ENCODE measurements around the gene OIT3.
"Not testable (repeated sequence)": the region's sequence is repeated elsewhere in the genome, so short reads cannot be mapped to it uniquely, and the experiment has no call there.

The OIT3 gene

DNA sequence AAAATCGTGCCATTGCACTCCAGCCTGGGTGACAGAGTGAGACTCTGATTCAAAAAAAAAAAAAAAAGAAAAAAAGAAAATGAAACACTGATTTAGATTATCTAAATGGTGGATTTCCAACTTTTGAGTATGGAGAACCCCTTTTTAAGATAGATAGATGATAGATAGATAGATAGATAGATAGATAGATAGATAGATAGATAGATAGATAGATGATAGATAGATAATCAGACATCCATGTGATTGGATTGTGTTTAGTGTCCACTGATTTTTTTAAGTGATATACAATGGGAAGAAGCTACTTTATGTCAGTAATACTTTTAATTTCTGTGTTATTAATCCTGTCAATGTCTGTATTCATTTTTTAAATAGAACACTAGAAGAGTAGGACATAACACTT lies 6.0 kb downstream of the OIT3 start:
- Histone ChIP-seq H3K36me3 (ENCODE audit: control insufficient read depth, insufficient read depth, low read length) (no peaks in the 10 kb centered on the region), H3K4me1 (ENCODE audit: control insufficient read depth, insufficient read depth, low read length) (no peaks in the 10 kb centered on the region), H3K4me3 (ENCODE audit: low read depth, low read length) (no peak overlapping the region), H3K27ac (ENCODE audit: low read depth, low read length) (no peak overlapping the region), H3K9ac (ENCODE audit: low read depth, low read length) (no peak overlapping the region), H3K9me3 (ENCODE audit: control insufficient read depth, insufficient read depth, low read length) (peaks cover 5% of the 10 kb centered on the region; the same call in 1 of the 2 replicates), H3K27me3 (ENCODE audit: control insufficient read depth, insufficient read depth, low read length) (no peaks in the 10 kb centered on the region)

DNA sequence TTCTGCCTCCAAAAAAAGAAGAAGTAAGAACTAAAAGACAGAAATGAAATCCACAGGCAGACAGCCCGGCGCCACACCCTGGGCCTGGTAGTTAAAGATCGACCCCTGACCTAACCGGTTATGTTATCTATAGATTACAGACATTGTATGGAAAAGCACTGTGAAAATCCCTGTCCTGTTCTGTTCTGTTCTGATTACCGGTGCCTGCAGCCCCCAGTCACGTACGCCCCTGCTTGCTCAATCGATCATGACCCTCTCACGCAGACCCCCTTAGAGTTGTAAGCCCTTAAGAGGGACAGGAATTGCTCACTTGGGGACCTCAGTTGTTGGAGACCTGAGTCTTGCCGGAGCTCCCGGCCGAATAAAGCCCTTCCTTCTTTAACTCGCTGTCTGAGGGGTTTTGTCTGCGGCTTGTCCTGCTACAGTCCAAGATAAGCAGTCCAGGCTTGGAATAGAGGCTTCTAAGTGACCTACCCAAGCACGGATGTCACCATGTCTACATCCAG lies 10.5 kb downstream of the OIT3 start:
- not testable (repeated sequence) for H3K4me3 ChIP-seq (ENCODE audit: low read depth, low read length); H3K9ac ChIP-seq (ENCODE audit: low read depth, low read length); H3K27me3 ChIP-seq (ENCODE audit: control insufficient read depth, insufficient read depth, low read length); H3K9me3 ChIP-seq (ENCODE audit: control insufficient read depth, insufficient read depth, low read length); H3K36me3 ChIP-seq (ENCODE audit: control insufficient read depth, insufficient read depth, low read length); H3K27ac ChIP-seq (ENCODE audit: low read depth, low read length); H3K4me1 ChIP-seq (ENCODE audit: control insufficient read depth, insufficient read depth, low read length)

DNA sequence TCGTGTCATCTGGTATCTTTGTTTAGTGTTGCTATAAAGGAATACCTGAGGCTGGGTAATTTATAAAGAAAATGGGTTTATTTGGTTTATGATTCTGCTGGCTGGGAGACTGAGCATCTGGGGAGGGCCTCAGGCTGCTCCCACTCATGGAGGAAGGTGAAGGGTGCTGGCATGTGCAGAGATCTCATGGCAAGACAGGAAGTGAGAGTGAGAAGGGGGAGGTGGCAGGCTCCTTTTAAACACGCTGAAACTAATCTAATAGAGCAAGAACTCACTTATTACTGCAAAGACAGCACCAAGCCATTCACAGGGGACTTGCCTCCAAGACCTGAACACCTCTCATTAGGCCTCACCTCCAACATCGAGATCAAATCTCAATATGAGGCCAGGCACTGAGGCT lies 11.3 kb downstream of the OIT3 start:
- Histone ChIP-seq H3K27me3 (ENCODE audit: control insufficient read depth, insufficient read depth, low read length) (no peaks in the 10 kb centered on the region), H3K4me1 (ENCODE audit: control insufficient read depth, insufficient read depth, low read length) (no peaks in the 10 kb centered on the region), H3K27ac (ENCODE audit: low read depth, low read length) (no peak overlapping the region), H3K9ac (ENCODE audit: low read depth, low read length) (no peak overlapping the region), H3K9me3 (ENCODE audit: control insufficient read depth, insufficient read depth, low read length) (peaks cover 5% of the 10 kb centered on the region; the same call in 1 of the 2 replicates), H3K4me3 (ENCODE audit: low read depth, low read length) (no peak overlapping the region), H3K36me3 (ENCODE audit: control insufficient read depth, insufficient read depth, low read length) (no peaks in the 10 kb centered on the region)

- H3K36me3 ChIP-seq (ENCODE audit: control insufficient read depth, insufficient read depth, low read length): no peaks in the 10 kb centered on the region
- no peaks in the 10 kb centered on the region for H3K4me1 ChIP-seq (ENCODE audit: control insufficient read depth, insufficient read depth, low read length)
- no peak overlapping the region for H3K9ac ChIP-seq (ENCODE audit: low read depth, low read length)
- no peaks in the 10 kb centered on the region for H3K27me3 ChIP-seq (ENCODE audit: control insufficient read depth, insufficient read depth, low read length)
- H3K4me3 ChIP-seq (ENCODE audit: low read depth, low read length): no peak overlapping the region
- no peak overlapping the region for H3K27ac ChIP-seq (ENCODE audit: low read depth, low read length)
- peaks cover 5% of the 10 kb centered on the region; the same call in 1 of the 2 replicates for H3K9me3 ChIP-seq (ENCODE audit: control insufficient read depth, insufficient read depth, low read length)
These were observed 12.9 kb downstream of the OIT3 start for GRCh38 chr10:72906446-72906845.

DNA sequence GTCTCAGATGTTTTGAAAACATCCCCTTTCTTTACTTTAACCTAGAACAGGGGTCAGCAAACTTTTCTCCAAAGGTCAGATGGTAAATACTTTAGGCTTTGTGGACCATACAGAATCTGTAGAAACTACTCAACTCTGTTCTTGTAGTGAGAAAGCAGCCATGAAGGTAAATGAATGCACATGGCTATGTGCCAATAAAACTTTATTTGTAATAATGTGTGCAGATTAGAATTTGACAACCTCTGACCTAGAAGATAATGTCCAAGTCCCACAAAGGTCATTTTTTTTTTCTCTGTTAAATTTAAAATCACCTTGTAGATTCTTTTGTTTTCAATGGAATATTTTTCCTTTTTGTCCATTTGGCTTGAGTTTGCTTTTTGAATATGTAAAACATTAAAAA lies 17.2 kb downstream of the OIT3 start:
- H3K36me3 ChIP-seq (ENCODE audit: control insufficient read depth, insufficient read depth, low read length): no peaks in the 10 kb centered on the region
- peaks cover 8% of the 10 kb centered on the region for H3K4me1 ChIP-seq (ENCODE audit: control insufficient read depth, insufficient read depth, low read length)
- H3K4me3 ChIP-seq (ENCODE audit: low read depth, low read length): no peak overlapping the region
- H3K9me3 ChIP-seq (ENCODE audit: control insufficient read depth, insufficient read depth, low read length): no peaks in the 10 kb centered on the region
- H3K9ac ChIP-seq (ENCODE audit: low read depth, low read length): no peak overlapping the region
- no peaks in the 10 kb centered on the region for H3K27me3 ChIP-seq (ENCODE audit: control insufficient read depth, insufficient read depth, low read length)
- H3K27ac ChIP-seq (ENCODE audit: low read depth, low read length): no peak overlapping the region

DNA sequence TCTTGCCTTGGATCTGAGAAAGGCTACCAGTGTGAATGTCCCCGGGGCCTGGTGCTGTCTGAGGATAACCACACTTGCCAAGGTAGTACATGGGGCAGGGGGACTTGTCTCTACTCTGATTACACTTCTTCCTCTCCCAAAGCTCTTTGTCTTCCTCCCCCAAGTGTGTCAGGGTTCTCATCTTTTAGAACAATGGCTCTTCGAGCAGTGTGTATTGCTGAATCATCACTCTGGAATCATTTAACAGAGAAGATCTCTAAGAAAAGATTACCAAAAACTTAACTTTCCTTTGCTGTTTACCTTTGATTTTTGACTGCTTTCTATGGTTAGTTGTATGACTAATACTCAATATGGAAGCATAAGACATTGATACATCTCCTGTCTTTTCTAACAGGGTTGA lies 18.2 kb downstream of the OIT3 start:
- no peaks in the 10 kb centered on the region for H3K27me3 ChIP-seq (ENCODE audit: control insufficient read depth, insufficient read depth, low read length)
- H3K36me3 ChIP-seq (ENCODE audit: control insufficient read depth, insufficient read depth, low read length): no peaks in the 10 kb centered on the region
- H3K4me1 ChIP-seq (ENCODE audit: control insufficient read depth, insufficient read depth, low read length): peaks cover 8% of the 10 kb centered on the region
- no peaks in the 10 kb centered on the region for H3K9me3 ChIP-seq (ENCODE audit: control insufficient read depth, insufficient read depth, low read length)
- no peak overlapping the region for H3K4me3 ChIP-seq (ENCODE audit: low read depth, low read length)
- no peak overlapping the region for H3K27ac ChIP-seq (ENCODE audit: low read depth, low read length)
- no peak overlapping the region for H3K9ac ChIP-seq (ENCODE audit: low read depth, low read length)

- no peak overlapping the region for H3K27ac ChIP-seq (ENCODE audit: low read depth, low read length)
- H3K4me3 ChIP-seq (ENCODE audit: low read depth, low read length): no peak overlapping the region
These were observed 19.2 kb downstream of the OIT3 start for GRCh38 chr10:72912736-72913135.

GRCh38 chr10:72913287-72913686 lies 19.7 kb downstream of the OIT3 start:
- H3K4me1 ChIP-seq (ENCODE audit: control insufficient read depth, insufficient read depth, low read length): peaks cover 8% of the 10 kb centered on the region
- no peaks in the 10 kb centered on the region for H3K36me3 ChIP-seq (ENCODE audit: control insufficient read depth, insufficient read depth, low read length)
- no peaks in the 10 kb centered on the region for H3K9me3 ChIP-seq (ENCODE audit: control insufficient read depth, insufficient read depth, low read length)
- no peak overlapping the region for H3K9ac ChIP-seq (ENCODE audit: low read depth, low read length)
- no peaks in the 10 kb centered on the region for H3K27me3 ChIP-seq (ENCODE audit: control insufficient read depth, insufficient read depth, low read length)
- H3K27ac ChIP-seq (ENCODE audit: low read depth, low read length): no peak overlapping the region
- no peak overlapping the region for H3K4me3 ChIP-seq (ENCODE audit: low read depth, low read length)

More at GRCh38 chr10:72912736-72913135, 19.2 kb downstream of the OIT3 start:
- H3K36me3 ChIP-seq (ENCODE audit: control insufficient read depth, insufficient read depth, low read length): no peaks in the 10 kb centered on the region
- H3K27me3 ChIP-seq (ENCODE audit: control insufficient read depth, insufficient read depth, low read length): no peaks in the 10 kb centered on the region
- H3K9ac ChIP-seq (ENCODE audit: low read depth, low read length): no peak overlapping the region
- H3K9me3 ChIP-seq (ENCODE audit: control insufficient read depth, insufficient read depth, low read length): no peaks in the 10 kb centered on the region
- peaks cover 8% of the 10 kb centered on the region for H3K4me1 ChIP-seq (ENCODE audit: control insufficient read depth, insufficient read depth, low read length)

DNA sequence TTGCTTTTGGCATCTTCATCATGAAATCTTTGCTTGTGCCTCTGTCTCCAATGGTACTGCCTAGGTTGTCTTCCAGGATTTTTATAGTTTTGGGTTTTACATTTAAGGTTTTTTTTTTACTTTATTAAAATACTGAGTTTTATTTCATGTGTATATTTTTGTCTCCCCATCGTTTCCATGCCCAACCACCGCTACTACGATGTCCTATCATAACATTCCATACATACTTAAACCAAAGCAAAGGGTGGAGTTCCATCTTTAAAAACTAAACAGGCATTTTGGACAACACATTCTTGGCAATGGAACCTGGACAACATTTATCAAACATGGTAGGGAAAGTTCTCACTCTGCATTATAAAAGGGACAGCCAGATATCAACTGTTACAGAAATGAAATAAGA lies 23.7 kb downstream of the OIT3 start:
- not testable (repeated sequence) for H3K9me3 ChIP-seq (ENCODE audit: control insufficient read depth, insufficient read depth, low read length)

GRCh38 chr10:72917803-72918332 lies 24.3 kb downstream of the OIT3 start:
- H3K4me3 ChIP-seq (ENCODE audit: low read depth, low read length); H3K9ac ChIP-seq (ENCODE audit: low read depth, low read length); H3K36me3 ChIP-seq (ENCODE audit: control insufficient read depth, insufficient read depth, low read length); H3K4me1 ChIP-seq (ENCODE audit: control insufficient read depth, insufficient read depth, low read length); H3K27me3 ChIP-seq (ENCODE audit: control insufficient read depth, insufficient read depth, low read length); H3K27ac ChIP-seq (ENCODE audit: low read depth, low read length); H3K9me3 ChIP-seq (ENCODE audit: control insufficient read depth, insufficient read depth, low read length): not testable (repeated sequence)

More for the DNA sequence above, 23.7 kb downstream of the OIT3 start:
- H3K27ac ChIP-seq (ENCODE audit: low read depth, low read length); H3K9ac ChIP-seq (ENCODE audit: low read depth, low read length); H3K27me3 ChIP-seq (ENCODE audit: control insufficient read depth, insufficient read depth, low read length); H3K4me3 ChIP-seq (ENCODE audit: low read depth, low read length); H3K36me3 ChIP-seq (ENCODE audit: control insufficient read depth, insufficient read depth, low read length); H3K4me1 ChIP-seq (ENCODE audit: control insufficient read depth, insufficient read depth, low read length): not testable (repeated sequence)

- no peak overlapping the region for H3K27ac ChIP-seq (ENCODE audit: low read depth, low read length)
- H3K36me3 ChIP-seq (ENCODE audit: control insufficient read depth, insufficient read depth, low read length): no peaks in the 10 kb centered on the region
- no peak overlapping the region for H3K4me3 ChIP-seq (ENCODE audit: low read depth, low read length)
- no peaks in the 10 kb centered on the region for H3K27me3 ChIP-seq (ENCODE audit: control insufficient read depth, insufficient read depth, low read length)
- peaks cover under 1% of the 10 kb centered on the region; the same call in 1 of the 2 replicates for H3K4me1 ChIP-seq (ENCODE audit: control insufficient read depth, insufficient read depth, low read length)
- no peak overlapping the region for H3K9ac ChIP-seq (ENCODE audit: low read depth, low read length)
- H3K9me3 ChIP-seq (ENCODE audit: control insufficient read depth, insufficient read depth, low read length): no peaks in the 10 kb centered on the region
These were observed 24.8 kb downstream of the OIT3 start for GRCh38 chr10:72918352-72918751.
